C4-2B (cell line): ENCODE data around the gene NCAPG2.

Experiments used
- H3K27ac ChIP-seq: fragments of 450-650 bp; 2 replicates; pipeline ENCODE4 v1.5.1; 2017
- CTCF ChIP-seq: fragments of 450-650 bp; conservative IDR thresholded peaks from 2 replicates; pipeline ENCODE4 v1.5.1; 2017; ENCODE audit warnings: mild to moderate bottlenecking
- ZFX ChIP-seq: fragments of 450-650 bp; IDR thresholded peaks from 2 replicates; pipeline ENCODE4 v1.6.1; 2017

Gene NCAPG2

GRCh38 chr7:158733775-158734494, 29.3 kb upstream of the NCAPG2 start:
- TF ChIP-seq CTCF (peak; percentile 38), ZFX (no peak)
- no peak overlapping the region for H3K27ac ChIP-seq

- TF ChIP-seq CTCF (no peak), ZFX (no peak)
- peak overlapping the region; percentile 31; the same call in 1 of the 2 replicates for H3K27ac ChIP-seq
These were observed 28.6 kb upstream of the NCAPG2 start for GRCh38 chr7:158733220-158733519.

GRCh38 chr7:158732494-158733219, 28.1 kb upstream of the NCAPG2 start:
- TF ChIP-seq CTCF (no peak), ZFX (no peak)
- peak overlapping the region; percentile 31; the same call in 1 of the 2 replicates for H3K27ac ChIP-seq

DNA sequence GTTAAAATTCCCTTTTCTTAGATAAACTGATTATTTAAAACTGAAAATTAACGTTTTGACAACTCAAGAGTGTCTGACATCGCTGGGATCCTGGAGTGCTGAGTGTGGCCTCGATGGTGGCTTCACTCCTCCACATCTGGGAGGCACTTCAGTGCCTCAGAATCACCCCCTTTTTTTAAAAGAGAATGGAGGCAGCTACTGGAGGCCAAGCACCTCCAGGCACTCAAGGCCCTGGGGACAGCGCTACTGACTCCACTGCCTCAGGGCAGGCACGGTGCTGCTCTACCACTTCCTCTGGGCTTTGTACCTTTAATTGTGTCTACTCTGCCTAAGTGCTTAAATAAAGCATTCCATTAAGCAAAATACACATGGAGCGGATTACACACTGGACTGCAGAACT, 27.2 kb upstream of the NCAPG2 start:
- TF ChIP-seq CTCF (no peak), ZFX (no peak)

GRCh38 chr7:158730383-158731346, 26.1 kb upstream of the NCAPG2 start:
- no peak overlapping the region for H3K27ac ChIP-seq
- TF ChIP-seq ZFX (no peak), CTCF (no peak)

More for the DNA sequence above, 27.2 kb upstream of the NCAPG2 start:
- H3K27ac ChIP-seq, result no peak overlapping the region

DNA sequence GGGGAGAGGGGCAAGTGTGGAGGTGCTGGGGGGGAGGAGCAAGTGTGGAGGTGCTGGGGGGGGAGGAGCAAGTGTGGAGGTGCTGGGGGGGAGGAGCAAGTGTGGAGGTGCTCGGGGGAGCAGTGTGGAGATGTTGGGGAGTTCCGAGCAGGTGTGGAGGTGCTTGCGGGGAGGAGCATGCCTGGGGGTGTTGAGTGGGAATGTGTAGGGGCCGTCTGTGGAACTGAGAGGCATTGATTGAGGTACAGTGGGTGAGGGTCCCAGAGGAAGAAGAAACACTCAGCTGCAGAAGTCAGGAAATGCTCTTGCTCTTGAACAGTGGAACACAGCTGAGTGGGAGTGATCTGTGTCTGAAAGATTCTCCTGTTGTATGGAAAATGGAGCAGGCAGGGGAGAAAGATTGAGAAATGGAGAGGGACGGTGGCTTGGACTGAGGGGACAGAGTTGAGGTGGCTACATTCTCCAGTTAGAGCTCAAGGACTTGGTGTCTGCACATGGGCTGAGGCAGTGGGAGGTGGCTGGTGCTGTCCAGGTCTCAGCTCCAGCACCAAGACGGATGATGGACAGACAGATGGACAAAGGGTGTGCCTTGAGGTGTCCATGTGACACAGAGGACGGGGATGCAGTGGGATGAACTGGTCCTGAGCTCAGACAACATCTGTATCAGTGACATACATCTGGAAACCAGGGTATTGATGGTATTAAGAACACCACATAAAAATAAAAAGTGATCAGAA, 25.2 kb upstream of the NCAPG2 start:
- no peak overlapping the region for H3K27ac ChIP-seq
- no peak for TF ChIP-seq CTCF
